DMS153 treated with DMSO at 0.1 percent for 48 hours (cell line): ENCODE measurements around the gene TENT4A.

Source experiments
- DNase-seq: peaks from one replicate; lab custom pipeline; 2025; ENCODE audit not compliant: unreplicated experiment; lab: John Stamatoyannopoulos, UW

Gene TENT4A

DNA sequence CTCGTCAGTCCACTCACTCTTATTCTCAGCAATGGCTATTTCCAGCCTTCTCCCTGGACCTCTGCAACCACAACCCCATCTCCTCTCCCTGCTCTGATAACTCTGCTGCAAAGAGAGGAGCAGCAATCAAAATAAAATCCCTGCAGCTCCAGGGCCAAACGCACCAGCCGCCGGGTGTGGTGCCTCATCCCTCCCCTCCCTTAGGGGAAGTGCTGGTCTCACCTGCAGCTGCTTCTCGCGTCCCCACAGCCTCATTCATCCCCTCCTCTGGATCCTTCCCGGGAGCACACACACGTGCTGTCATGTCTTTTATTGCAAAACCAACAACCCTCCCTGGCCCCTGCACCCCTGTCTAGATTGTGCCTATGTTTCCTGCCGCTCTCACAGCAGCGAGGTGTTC lies 77.8 kb downstream of the TENT4A start:
- DNase-seq: peak; percentile 89

DNA sequence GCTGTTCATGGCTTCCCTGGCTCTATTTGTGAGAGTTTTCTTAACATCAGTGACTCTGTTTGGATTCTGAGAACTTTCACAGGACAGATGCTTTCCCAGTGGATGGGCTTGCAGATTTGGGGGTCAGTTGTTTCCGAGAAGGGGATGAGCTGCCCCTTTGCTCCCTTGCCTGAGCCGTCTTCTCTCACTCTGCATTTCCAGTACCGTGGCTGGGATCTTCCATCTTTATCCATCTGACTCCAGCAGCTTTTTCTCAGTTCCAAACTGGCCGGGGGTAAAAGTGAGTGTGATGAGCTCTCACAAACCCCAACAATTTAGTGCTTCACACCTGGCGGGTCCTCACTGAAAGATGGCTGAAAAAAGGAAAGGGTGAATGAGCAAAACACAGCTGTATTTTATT lies 79.1 kb downstream of the TENT4A start:
- no peak for DNase-seq

DNA sequence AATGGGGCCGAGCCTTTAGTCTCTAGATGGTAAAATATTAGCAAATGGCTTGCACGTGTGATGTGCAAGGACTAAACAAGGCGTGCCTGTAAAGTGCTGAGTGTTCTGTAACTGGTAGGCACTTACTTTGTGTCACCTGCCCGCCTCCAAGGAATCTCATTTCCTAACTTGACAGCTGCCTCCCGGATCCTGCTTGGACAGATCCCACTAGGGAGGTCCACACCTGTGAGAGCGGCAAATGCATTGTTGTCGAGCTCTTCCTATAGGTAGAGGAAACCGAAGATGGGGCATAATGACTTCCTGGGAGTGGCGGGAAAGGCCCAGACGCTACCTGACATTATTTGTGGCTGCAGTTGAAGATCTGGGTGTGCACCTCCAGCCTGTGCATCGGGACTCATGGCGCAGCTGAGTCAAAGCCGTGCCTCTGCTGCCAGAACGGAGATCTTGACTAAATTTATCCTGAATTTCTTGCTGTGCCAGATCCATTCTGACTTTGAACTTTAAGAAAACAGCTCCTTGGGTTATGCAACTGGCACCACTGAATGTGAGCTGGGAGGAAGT lies 79.8 kb downstream of the TENT4A start:
- DNase-seq: no peak

DNA sequence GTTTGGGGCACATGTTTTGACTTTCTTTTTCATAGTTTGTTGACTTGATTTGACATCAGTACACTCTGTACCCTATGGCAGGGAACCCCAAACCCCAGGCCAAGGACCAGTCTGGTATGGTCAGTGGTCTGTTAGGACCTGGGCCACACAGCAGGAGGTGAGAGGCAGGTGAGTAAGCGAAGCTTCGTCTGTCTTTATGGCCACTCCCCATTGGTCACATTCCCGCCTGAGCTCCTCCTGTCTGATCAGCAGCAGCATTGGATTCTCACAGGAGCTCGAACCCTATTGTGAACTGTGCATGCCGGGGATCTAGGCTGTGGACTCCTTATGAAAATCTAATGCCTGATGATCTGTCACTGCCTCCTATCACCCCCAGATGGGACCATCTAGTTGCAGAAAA lies 88.0 kb downstream of the TENT4A start:
- DNase-seq: no peak

DNA sequence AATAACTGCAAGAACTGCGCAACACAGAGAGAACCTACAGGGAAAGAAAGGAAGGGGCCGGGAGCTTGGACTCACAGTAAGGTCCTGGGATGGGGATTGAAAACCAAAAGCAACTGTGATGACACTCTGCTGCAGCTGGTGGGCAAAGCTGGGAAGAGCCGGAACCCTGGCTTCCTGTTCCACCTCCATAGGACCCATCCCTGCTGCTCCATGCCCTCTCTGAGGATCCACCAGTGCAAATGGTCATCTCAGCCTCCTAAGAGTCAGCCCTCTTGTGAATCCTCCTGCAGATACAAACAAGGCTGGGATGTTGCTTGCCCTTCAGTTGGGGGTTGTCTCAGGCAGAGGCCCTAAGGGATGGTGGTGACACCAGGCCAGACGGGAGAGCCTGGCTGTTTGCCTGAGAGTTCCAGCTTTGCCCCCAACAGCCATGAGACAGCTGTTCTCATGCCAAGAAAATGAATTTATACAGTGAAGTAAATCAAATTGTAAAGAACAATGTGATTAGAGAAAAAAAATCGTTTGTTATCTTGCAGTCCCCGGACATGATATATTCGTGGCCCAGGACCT lies 90.8 kb downstream of the TENT4A start:
- no peak for DNase-seq

DNA sequence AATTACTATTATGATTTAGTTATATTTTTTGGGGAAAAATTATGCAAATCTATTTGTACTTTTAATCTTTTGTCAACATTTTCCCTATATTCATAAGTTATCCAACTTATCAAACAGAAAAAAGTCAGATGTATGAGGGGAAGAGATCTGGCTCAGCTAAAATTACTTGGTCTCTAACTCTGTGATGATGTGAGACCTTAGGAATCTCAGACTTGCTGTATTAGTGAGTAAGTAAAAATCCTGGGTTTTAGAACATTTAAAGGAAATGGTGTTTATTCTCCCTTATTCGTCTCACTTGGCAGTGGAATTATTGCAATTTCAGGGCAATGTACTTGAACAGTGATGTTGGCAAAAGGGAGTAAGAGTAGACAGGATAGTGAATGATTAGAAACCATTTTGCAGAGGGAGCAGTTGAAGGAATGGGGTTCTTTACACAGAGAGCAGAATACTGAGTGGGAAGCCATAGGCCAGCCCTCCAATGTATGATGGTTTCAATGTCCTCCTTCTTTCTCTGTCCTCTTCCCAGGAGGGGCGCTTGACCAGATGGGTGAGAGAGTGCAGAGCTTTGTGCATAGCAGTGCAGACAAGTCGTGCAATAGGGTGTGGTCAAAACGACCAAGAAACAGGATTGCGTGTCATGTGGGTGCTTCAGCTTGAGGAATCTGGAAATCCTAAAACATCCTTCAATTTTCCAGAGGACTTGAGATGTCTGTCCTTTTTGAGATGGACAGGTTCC lies 91.7 kb downstream of the TENT4A start:
- DNase-seq: no peak

DNA sequence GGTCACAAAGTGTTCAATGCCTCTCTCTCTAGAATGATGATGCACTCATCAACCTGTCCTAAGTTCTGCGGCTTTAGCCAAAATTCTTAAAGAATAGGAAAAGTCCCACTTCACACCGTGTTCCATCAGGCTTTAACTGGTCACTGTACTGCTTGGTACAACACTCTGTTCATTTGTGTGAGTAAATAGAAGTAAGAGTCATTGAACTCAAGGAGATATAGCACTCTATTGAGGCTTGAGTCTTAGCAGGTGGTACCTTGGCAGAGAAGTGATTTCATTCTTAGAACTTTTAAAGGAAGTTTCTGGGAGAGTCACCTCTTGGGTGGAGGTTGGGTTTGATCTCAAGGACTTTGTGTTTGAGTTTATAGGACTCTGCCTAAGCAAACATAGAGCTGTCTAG lies 92.6 kb downstream of the TENT4A start:
- DNase-seq: no peak
